Sigmoid colon (tissue), 4 donors: ENCODE data around the gene UBE2L6.

Source experiments
- CTCF ChIP-seq, 4 experiments: fragments of 450-650 bp in 3 of 4; fragments of 200-600 bp in 1 of 4; IDR thresholded peaks; one replicate each; pipeline ENCODE4 v1.5.1; 2016 to 2019; ENCODE audit warnings: antibody characterized with exemption in 4 of 4, mild to moderate bottlenecking in 3 of 4, moderate library complexity in 2 of 4
- EP300 ChIP-seq, 4 donors: sonication (generic); formaldehyde crosslinking; IDR thresholded peaks; one replicate each; pipeline ENCODE4 v1.6.1; 2017; ENCODE audit warnings: antibody characterized with exemption in 4 of 4
- POLR2A ChIP-seq, 2 donors: fragments of 450-650 bp; IDR thresholded peaks; one replicate each; pipeline ENCODE4 v1.6.1; 2016; ENCODE audit warnings: antibody characterized with exemption in 2 of 2, mild to moderate bottlenecking in 2 of 2, moderate library complexity in 2 of 2

- TF ChIP-seq EP300 (IDR thresholded peaks at IDR 0.05) (no peak), CTCF (IDR thresholded peaks at IDR 0.05) (peak; percentile 75 to 93 (median 90)), POLR2A (IDR thresholded peaks at IDR 0.05) (no peak)
These were observed 40.3 kb downstream of the UBE2L6 start for GRCh38 chr11:57527056-57527631.
